Glomerular visceral epithelial cell (primary cell): Measurements from ENCODE around the gene ANKRD2.

Source experiments
- DNase-seq: peaks from one replicate; pipeline ENCODE4 v3.0.0-alpha.2; 2016; ENCODE audit errors: extremely low spot score

Gene ANKRD2

GRCh38 chr10:97596101-97597082 lies 23.8 kb downstream of the ANKRD2 start:
- peak; percentile 88 for DNase-seq

- no peak for DNase-seq
These were observed 25.2 kb downstream of the ANKRD2 start for GRCh38 chr10:97597778-97598177.

- no peak for DNase-seq
These were observed 26.1 kb downstream of the ANKRD2 start for GRCh38 chr10:97598407-97599271.

GRCh38 chr10:97599272-97599619 lies 26.7 kb downstream of the ANKRD2 start:
- no peak for DNase-seq

- no peak for DNase-seq
These were observed 28.0 kb downstream of the ANKRD2 start for GRCh38 chr10:97600616-97601015.

- no peak for DNase-seq
These were observed 29.0 kb downstream of the ANKRD2 start for GRCh38 chr10:97601268-97602215.

- DNase-seq: no peak
These were observed 34.6 kb downstream of the ANKRD2 start for GRCh38 chr10:97607095-97607636.

- DNase-seq: no peak
These were observed 36.5 kb downstream of the ANKRD2 start for GRCh38 chr10:97608991-97609561.

GRCh38 chr10:97611473-97611872 lies 38.9 kb downstream of the ANKRD2 start:
- DNase-seq: no peak

- DNase-seq: peak; percentile 62
These were observed 39.8 kb downstream of the ANKRD2 start for GRCh38 chr10:97612386-97612785.

GRCh38 chr10:97618285-97618684 lies 45.7 kb downstream of the ANKRD2 start:
- DNase-seq: no peak

- no peak for DNase-seq
These were observed 46.2 kb downstream of the ANKRD2 start for GRCh38 chr10:97618733-97619132.

GRCh38 chr10:97623277-97623676 lies 50.7 kb downstream of the ANKRD2 start:
- DNase-seq: no peak

GRCh38 chr10:97627731-97628130 lies 55.2 kb downstream of the ANKRD2 start:
- no peak for DNase-seq

- DNase-seq: no peak
These were observed 55.6 kb downstream of the ANKRD2 start for GRCh38 chr10:97628228-97628627.

- peak; percentile 69 for DNase-seq
These were observed 56.7 kb downstream of the ANKRD2 start for GRCh38 chr10:97629289-97629688.

- no peak for DNase-seq
These were observed 58.5 kb downstream of the ANKRD2 start for GRCh38 chr10:97631098-97631497.

GRCh38 chr10:97632949-97633884 lies 60.6 kb downstream of the ANKRD2 start, which contains the start of gene MORN4:
Gene MORN4 (minus strand): TSS chr10:97633500. CDS start chr10:97619653, 13,847 bp downstream.
- DNase-seq: peak; percentile 91
